ENCODE data around the gene FNDC5. TPM values are rescaled to one million over a fixed set of nuclear protein-coding genes. Genes with fewer than 3 reads are reported as not detected.
A peak's percentile ranks its signal among the peaks of the same experiment; 100 is the strongest.

FNDC5 gene
- total and polyA plus RNA-seq, 2 experiments from 2014 or later, result 0.33 TPM; not detected in 1

DNA sequence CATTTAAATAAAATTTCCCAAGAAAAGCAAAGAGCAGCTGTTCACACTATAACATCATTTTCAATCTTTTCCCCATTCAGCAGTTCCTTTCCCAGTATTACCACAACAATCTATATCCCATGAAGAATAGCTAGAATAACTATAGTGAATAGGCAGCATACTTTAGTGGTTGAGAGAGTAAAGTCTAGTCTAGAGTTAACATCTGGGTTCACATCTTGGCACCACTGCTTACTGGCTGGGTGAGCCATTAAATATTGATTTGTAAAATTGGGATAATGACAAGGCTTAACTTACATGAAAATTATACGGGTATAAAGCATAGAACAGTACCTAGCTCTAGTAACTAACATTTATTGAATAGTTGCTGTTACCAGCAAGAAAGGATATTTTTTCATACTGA lies 38.8 kb downstream of the FNDC5 start:
- Histone ChIP-seq H2AFZ (no peak overlapping the region), H3F3A (ENCODE audit: insufficient read depth) (no peaks in the 10 kb centered on the region), H3K36me3 (ENCODE audit: low read depth) (peaks cover 69% of the 10 kb centered on the region), H3K4me3 (no peak overlapping the region), H3K27me3 (replicated peaks; ENCODE audit: insufficient read depth) (no peaks in the 10 kb centered on the region), H3K79me2 (ENCODE audit: insufficient read depth) (0 out of 2 replicates have a peak, but pooled peaks cover 4% of the 10 kb centered on the region), H3K9me2 (ENCODE audit: insufficient read depth) (no peaks in the 10 kb centered on the region), H3K9me3 (ENCODE audit: low read depth) (no peaks in the 10 kb centered on the region), H3K27ac (no peak overlapping the region), H3K4me2 (ENCODE audit: unreplicated experiment) (no peak overlapping the region), H3K4me1 (ENCODE audit: insufficient read depth) (no peaks in the 10 kb centered on the region), H3K9ac (no peak overlapping the region), H4K20me1 (ENCODE audit: insufficient read depth) (no peaks in the 10 kb centered on the region)
- WGBS, 2 experiments (ENCODE audit: low coverage in 1 of 2, low lambda C conversion rate in 2 of 2, missing lambda C conversion rate in 2 of 2), result 98 to 100% methylated on average over 1 of the region's 1 CpG
- in situ Hi-C loops (cut with MboI), result no loop called here
- TF ChIP-seq EZH2 (IDR thresholded peaks at IDR 0.05; ENCODE audit: insufficient read depth, poor library complexity, severe bottlenecking), result no peak
- no peak for TF ChIP-seq EZH2phosphoT487 (IDR thresholded peaks at IDR 0.05; ENCODE audit: insufficient read depth, low read depth)
- no peak for DNase-seq

DNA sequence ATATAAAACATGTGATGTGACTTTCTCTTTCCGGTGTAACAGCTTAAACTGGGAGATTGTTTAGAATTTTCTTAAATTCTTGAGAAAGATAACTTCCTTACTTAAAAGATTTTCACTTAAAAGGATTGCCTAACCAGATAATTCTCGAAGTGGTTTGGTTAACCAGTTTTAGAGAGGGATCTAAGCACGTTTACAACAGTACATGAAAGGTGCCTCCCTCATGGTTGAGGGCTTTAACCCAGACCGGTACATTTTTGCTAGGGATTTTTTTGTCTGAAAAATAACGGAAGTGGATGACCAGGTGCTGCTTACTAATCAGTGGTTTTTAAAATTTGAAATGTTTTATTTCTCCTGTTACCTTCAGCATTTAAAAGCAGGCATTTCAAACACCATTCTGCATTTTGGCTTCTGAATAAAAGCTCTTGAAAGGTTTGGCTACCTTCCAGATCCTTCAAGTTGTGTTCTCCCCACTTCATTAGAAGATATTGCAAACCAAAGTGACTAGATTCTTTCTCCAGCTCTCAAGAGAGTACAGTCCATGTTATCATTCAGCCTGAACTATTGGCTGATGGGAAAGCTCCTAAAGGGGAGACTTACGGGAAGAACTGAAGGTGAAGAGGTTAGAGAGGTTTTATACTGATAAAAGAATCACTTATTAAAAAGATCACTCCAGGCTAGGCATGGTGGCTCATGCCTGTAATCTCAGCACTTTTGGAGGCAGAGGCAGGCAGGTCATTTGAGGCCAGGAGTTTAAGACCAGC lies 40.4 kb downstream of the FNDC5 start:
- Histone ChIP-seq H3K79me2 (ENCODE audit: insufficient read depth) (peaks cover 8% of the 10 kb centered on the region), H4K20me1 (ENCODE audit: insufficient read depth) (no peaks in the 10 kb centered on the region), H3K27me3 (replicated peaks; ENCODE audit: insufficient read depth) (no peaks in the 10 kb centered on the region), H3K9ac (no peak overlapping the region), H2AFZ (no peak overlapping the region), H3K9me2 (ENCODE audit: insufficient read depth) (no peaks in the 10 kb centered on the region), H3K36me3 (ENCODE audit: low read depth) (peaks cover 74% of the 10 kb centered on the region), H3K27ac (no peak overlapping the region), H3F3A (ENCODE audit: insufficient read depth) (no peaks in the 10 kb centered on the region), H3K4me3 (no peak overlapping the region), H3K9me3 (ENCODE audit: low read depth) (no peaks in the 10 kb centered on the region), H3K4me2 (ENCODE audit: unreplicated experiment) (no peak overlapping the region), H3K4me1 (ENCODE audit: insufficient read depth) (no peaks in the 10 kb centered on the region)
- TF ChIP-seq EZH2 (IDR thresholded peaks at IDR 0.05; ENCODE audit: insufficient read depth, poor library complexity, severe bottlenecking), result no peak
- no peak for TF ChIP-seq EZH2phosphoT487 (IDR thresholded peaks at IDR 0.05; ENCODE audit: insufficient read depth, low read depth)
- in situ Hi-C loops (cut with MboI), result no loop called here
- no peak for DNase-seq
- WGBS, 2 experiments (ENCODE audit: low coverage in 1 of 2, low lambda C conversion rate in 2 of 2, missing lambda C conversion rate in 2 of 2), result 84 to 85% methylated on average over 6 of the region's 6 CpGs

- H3K4me1 ChIP-seq (ENCODE audit: insufficient read depth), result no peaks in the 10 kb centered on the region
- 97 to 98% methylated on average over 7 of the region's 7 CpGs for WGBS, 2 experiments (ENCODE audit: low coverage in 1 of 2, low lambda C conversion rate in 2 of 2, missing lambda C conversion rate in 2 of 2)
- no peaks in the 10 kb centered on the region for H3F3A ChIP-seq (ENCODE audit: insufficient read depth)
- H3K27ac ChIP-seq, result no peak overlapping the region
- H3K4me2 ChIP-seq (ENCODE audit: unreplicated experiment), result no peak overlapping the region
- no peak overlapping the region for H2AFZ ChIP-seq
- H3K27me3 ChIP-seq (replicated peaks; ENCODE audit: insufficient read depth), result no peaks in the 10 kb centered on the region
- H3K9me2 ChIP-seq (ENCODE audit: insufficient read depth), result no peaks in the 10 kb centered on the region
- H3K36me3 ChIP-seq (ENCODE audit: low read depth), result peaks cover 62% of the 10 kb centered on the region
- no peaks in the 10 kb centered on the region for H3K9me3 ChIP-seq (ENCODE audit: low read depth)
- H3K4me3 ChIP-seq, result no peak overlapping the region
- no peak for TF ChIP-seq EZH2phosphoT487 (IDR thresholded peaks at IDR 0.05; ENCODE audit: insufficient read depth, low read depth)
- no peak for TF ChIP-seq EZH2 (IDR thresholded peaks at IDR 0.05; ENCODE audit: insufficient read depth, poor library complexity, severe bottlenecking)
- DNase-seq, result peak; percentile 22
- in situ Hi-C loops (cut with MboI), result no loop called here
- peaks cover 26% of the 10 kb centered on the region for H3K79me2 ChIP-seq (ENCODE audit: insufficient read depth)
- H3K9ac ChIP-seq, result no peak overlapping the region
- no peaks in the 10 kb centered on the region for H4K20me1 ChIP-seq (ENCODE audit: insufficient read depth)
These were observed 42.4 kb downstream of the FNDC5 start for GRCh38 chr1:32828341-32828740.

DNA sequence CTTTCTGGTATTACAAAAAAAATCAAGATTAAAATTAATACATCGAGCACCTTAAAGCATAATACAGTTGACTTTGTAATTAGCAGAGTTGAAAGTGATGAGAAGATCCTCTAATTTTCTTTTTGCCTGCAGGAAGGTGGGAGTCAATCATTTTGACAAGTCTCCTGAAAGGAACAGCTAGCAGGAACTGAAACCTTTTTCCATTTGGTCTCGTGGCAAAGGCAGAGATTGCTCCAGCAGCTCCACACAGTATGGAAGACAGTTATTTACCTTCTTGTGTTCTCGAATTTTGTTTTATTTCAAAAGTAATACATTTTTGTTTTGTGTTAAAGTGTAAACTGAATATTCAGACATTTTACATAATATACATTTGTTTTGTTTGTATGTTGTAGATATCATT lies 45.5 kb downstream of the FNDC5 start:
- H3K27me3 ChIP-seq (replicated peaks; ENCODE audit: insufficient read depth), result no peaks in the 10 kb centered on the region
- H3K4me2 ChIP-seq (ENCODE audit: unreplicated experiment), result no peak overlapping the region
- H3K9me2 ChIP-seq (ENCODE audit: insufficient read depth), result no peaks in the 10 kb centered on the region
- WGBS, 2 experiments (ENCODE audit: low coverage in 1 of 2, low lambda C conversion rate in 2 of 2, missing lambda C conversion rate in 2 of 2), result 79 to 81% methylated on average over 3 of the region's 3 CpGs
- no peaks in the 10 kb centered on the region for H3K9me3 ChIP-seq (ENCODE audit: low read depth)
- H3K79me2 ChIP-seq (ENCODE audit: insufficient read depth), result peaks cover 56% of the 10 kb centered on the region
- H3K4me3 ChIP-seq, result no peak overlapping the region
- no peaks in the 10 kb centered on the region for H4K20me1 ChIP-seq (ENCODE audit: insufficient read depth)
- DNase-seq, result no peak
- no peaks in the 10 kb centered on the region for H3F3A ChIP-seq (ENCODE audit: insufficient read depth)
- no peak overlapping the region for H2AFZ ChIP-seq
- no peak overlapping the region for H3K9ac ChIP-seq
- H3K36me3 ChIP-seq (ENCODE audit: low read depth), result peaks cover 39% of the 10 kb centered on the region
- no peaks in the 10 kb centered on the region for H3K4me1 ChIP-seq (ENCODE audit: insufficient read depth)
- H3K27ac ChIP-seq, result no peak overlapping the region
- in situ Hi-C loops (cut with MboI), result no loop called here
- no peak for TF ChIP-seq EZH2phosphoT487 (IDR thresholded peaks at IDR 0.05; ENCODE audit: insufficient read depth, low read depth)
- TF ChIP-seq EZH2 (IDR thresholded peaks at IDR 0.05; ENCODE audit: insufficient read depth, poor library complexity, severe bottlenecking), result no peak
